GM10248 (cell line): ENCODE results near the gene FN1.

ENCODE experiments used
- CTCF ChIA-PET: fragments of 300-600 bp; sonication (Branson Sonifier 250); formaldehyde crosslinking; extraction: SDS; loops from one replicate; lab custom pipeline; 2021; ENCODE audit warnings: antibody characterized with exemption; lab: Yijun Ruan, JAX
- POLR2A ChIA-PET: fragments of 350-650 bp; sonication (Branson Sonifier 250); formaldehyde crosslinking; extraction: SDS; loops from one replicate; lab custom pipeline; 2020; ENCODE audit warnings: antibody characterized with exemption; lab: Yijun Ruan, JAX
- DNase-seq: peaks from one replicate; pipeline ENCODE4 v3.0.0; 2012; ENCODE audit errors: extremely low spot score
- CTCF ChIP-seq: IDR thresholded peaks from 2 replicates; pipeline ENCODE4 v1.5.1; 2012; ENCODE audit warnings: mild to moderate bottlenecking, low read depth; ENCODE audit errors: extremely low read depth, missing control alignments, control extremely low read depth

FN1 gene

DNA sequence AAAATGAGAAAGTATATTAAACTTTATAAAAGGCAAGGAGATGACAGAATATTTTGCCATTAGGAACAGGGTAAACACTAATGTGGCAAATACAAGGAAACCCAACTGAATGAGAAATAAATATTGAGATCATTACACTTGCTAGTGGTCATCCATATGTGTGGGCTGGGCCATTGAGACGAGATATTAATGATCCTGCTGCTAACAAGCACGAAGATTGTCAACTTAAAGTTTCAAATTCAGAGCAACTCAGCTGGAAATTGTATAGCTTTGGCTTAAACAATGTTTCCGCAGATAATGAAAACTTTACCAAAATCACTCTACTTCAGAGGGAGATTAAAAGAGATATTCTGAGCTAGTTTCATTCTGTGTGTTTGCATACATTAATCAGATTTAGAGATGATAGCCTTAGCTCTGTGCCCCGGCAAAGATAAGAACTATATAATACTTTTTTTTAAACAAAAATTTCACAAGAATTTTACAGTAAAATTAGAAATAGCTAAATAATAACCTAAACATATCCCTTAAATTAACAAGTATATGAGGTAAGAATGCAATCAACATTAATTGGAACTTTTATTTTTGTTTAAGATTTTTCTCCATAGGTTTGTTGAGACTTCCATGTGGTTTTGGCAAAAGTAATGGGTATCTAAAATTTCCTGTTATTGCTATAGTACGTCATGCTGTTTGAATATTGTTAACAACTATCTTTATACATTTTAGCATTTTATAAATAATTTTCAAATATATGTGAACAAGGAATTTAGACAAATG lies 40.0 kb downstream of the FN1 start:
- no peak for DNase-seq
- TF ChIP-seq CTCF, result no peak
- ChIA-PET POLR2A (no interaction called here), CTCF (interaction anchor here (1.3 to 1.5 kb wide), 2 partner anchors 14 to 18 kb away, joined by 3 to 4 read pairs; no protein-coding TSS in a partner anchor)

DNA sequence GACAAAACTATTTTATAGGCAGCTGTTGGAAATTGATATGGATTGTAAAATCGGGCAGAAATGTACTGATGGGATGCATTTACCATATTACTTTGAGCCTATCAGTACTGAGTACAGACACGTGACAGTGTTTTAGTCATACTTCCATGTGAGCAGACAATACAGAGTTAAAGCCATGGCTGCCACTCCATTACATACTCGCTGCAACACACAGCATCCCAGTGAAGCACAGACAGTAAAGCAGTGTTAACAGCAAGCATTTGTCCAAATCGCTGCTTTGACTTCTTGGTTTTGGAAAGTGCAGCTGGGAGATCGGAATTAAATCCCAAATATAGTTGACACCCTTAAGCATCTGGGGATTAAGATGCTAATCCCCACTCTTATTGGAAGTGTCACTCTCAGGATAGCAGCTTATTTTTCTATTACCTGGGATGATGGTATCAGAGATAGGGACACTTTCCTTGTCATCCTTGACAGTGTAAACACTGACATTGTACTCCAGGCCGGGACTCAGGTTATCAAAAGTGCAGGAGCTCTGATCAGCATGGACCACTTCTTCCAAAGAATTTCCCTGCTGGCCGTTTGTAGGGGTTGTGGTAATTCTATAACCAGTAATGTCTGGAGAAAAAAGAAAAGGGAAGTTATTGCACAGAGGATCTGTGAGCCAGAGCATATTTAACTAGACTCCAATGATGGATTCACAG lies 41.6 kb downstream of the FN1 start:
- DNase-seq, result no peak
- TF ChIP-seq CTCF, result no peak
- ChIA-PET POLR2A (no interaction called here), CTCF (no interaction called here)

DNA sequence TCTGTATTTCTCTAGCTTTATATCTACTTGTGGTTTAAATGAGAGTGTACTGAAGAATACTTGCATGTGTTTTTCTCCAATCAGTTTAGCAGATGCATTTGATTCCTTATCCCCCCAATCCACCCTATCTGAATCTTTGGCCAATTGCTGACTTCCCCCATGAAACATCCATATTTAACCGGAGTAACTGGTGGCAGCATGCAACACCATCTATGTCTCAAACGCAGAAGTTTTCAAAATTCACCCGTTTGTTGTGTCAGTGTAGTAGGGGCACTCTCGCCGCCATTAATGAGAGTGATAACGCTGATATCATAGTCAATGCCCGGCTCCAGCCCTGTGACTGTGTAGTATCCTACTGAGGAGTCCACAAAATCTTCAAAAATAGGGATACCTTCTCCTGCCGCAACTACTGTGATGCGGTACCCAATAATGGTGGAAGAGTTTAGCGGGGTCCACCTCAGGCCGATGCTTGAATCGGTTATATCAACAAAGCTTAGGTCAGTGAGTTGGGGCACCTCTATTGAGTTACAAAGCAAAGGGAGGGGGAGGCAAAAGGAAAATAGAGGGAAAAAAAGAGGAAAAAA lies 43.1 kb downstream of the FN1 start:
- no peak for TF ChIP-seq CTCF
- DNase-seq, result no peak
- CTCF ChIA-PET, result no interaction called here
- POLR2A ChIA-PET, result no interaction called here

GRCh38 chr2:215392164-215392563 lies 43.7 kb downstream of the FN1 start:
- CTCF ChIA-PET, result no interaction called here
- DNase-seq, result no peak
- POLR2A ChIA-PET, result no interaction called here
- no peak for TF ChIP-seq CTCF

DNA sequence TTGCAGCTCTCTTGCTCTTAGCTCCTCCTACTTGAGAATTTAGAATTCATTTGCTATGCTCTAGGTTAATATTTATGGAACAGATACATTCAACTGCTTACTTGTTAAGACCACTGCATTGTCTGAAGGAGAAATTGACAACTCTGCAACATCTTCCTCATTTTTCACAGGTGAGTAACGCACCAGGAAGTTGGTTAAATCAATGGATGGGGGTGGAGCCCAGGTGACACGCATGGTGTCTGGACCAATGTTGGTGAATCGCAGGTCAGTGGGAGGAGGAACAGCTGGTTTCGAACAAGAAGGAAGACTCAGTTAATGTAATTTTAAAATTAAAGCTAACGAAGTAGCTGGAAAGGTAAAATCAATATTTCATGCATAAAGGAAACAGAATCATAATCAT lies 44.3 kb downstream of the FN1 start:
- ChIA-PET CTCF (interaction anchor here (0.9 to 1.3 kb wide), 2 partner anchors 11 to 33 kb away, joined by 3 to 4 read pairs; no protein-coding TSS in a partner anchor), POLR2A (no interaction called here)
- DNase-seq, result no peak
- no peak for TF ChIP-seq CTCF

- TF ChIP-seq CTCF, result no peak
- CTCF ChIA-PET, result interaction anchor here (0.8 to 1.3 kb wide), 3 partner anchors 10 to 64 kb away, joined by 3 to 4 read pairs (median 3); no protein-coding TSS in a partner anchor
- POLR2A ChIA-PET, result no interaction called here
- DNase-seq, result no peak
Observed at GRCh38 chr2:215390550-215390913, 45.3 kb downstream of the FN1 start.
